Fibroblast of skin of back (primary cell): ENCODE data around the gene ZDHHC7.
"Not testable (repeated sequence)": the region's sequence is repeated elsewhere in the genome, so short reads cannot be mapped to it uniquely, and the experiment has no call there.

Source experiments
- DNase-seq: peaks from one replicate; pipeline ENCODE4 v3.0.0-alpha.2; 2013

Gene ZDHHC7

DNA sequence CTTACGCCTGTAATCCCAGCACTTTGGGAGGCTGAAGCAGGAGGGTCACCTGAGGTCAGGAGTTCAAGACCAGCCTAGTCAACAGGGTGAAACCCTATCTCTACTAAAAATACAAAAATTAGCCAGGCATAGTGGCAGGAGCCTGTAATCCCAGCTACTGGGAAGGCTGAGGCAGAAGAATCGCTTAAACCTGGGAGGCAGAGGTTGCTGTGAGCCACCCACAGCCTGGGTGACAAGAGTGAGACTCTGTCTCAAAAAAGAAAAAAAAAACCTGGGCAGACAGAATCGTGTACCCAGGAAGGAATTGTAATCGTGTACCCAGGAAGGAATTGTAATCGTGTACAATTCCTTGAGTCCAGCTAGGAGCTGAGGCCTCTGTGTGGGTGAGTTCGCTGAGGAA is 72.7 kb downstream of the ZDHHC7 start:
- not testable (repeated sequence) for DNase-seq

DNA sequence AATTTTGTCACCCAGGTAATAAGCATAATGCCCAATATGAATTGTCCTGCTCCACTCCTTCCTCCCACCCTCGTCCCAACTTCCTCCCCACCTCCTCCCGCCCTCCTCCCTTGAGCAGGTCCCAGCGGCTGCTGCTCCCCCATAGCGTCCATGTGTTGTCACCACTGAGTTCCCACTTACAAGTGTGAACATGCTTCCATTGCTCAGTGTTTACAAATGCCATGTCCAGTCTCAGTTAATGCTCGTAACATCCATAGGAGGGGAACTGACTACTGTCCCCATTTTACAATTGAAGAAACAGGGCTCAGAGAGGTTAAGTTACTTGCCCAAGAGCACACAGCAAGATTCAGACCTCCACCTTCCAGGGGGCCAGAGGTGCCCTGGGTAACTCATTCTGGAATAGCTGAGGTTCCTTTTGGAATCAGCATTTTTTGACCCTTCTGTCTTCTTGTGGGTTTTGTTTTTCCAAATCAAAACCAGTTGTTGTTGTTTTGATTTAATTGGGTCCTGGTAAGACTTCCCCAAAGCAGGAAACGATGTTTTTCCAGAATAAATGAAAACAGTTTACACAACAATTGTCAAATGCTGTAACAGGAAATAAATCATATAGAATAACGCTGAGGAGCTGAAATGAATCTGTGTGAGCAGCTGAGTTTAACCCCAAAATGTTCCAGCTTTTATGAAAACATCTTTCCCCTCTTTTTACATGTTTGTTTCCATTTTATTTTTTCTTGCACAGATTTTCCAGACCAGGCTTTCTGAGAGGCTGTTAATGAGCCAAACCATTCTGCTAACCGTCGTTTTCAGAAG is 73.9 kb downstream of the ZDHHC7 start:
- DNase-seq = no peak

DNA sequence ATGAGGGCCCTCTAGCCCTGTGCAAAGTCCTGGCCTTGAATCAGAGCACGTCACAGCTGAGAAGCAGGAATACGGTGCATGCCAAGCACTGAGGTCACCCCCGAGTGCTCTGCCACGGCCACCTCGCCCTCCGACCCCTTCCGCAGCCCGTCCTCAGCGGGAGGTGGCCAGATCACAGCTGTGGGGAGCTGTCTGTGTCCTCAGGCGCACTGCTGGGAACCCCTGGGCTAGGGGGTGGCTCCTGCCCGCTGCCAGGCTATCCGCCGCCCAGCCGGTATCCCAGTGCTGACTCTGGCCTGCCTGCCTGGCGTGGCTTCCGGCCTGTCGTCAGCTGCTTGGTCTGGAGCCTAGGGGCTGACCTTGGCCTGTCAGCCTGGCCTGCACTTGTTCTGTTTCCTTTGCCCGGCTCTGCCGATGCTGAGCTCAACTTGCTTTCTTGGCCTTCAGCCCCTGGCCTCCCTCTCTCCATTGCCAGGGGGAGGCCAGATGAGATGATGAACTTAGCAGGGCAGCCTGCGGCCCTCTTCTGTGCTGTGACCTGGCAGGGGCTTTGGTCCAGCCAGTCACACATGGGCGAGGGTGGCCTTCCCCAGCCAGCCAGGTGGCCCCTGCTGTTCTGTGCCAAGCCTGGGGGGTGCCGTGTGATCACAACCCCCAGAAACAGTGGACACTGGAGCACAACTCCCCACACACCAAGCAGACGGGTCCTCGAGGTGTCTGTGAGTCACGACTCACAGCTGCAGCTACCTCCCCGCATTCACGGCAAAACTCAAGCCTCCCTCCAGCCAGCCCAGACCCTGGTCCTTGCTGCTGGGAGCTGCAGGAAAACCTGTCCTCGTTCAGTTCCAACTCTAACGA is 77.3 kb downstream of the ZDHHC7 start:
- no peak for DNase-seq

- no peak for DNase-seq
Measured at GRCh38 chr16:84932681-84933080, 78.7 kb downstream of the ZDHHC7 start.

GRCh38 chr16:84931506-84931905 is 79.8 kb downstream of the ZDHHC7 start:
- no peak for DNase-seq

DNA sequence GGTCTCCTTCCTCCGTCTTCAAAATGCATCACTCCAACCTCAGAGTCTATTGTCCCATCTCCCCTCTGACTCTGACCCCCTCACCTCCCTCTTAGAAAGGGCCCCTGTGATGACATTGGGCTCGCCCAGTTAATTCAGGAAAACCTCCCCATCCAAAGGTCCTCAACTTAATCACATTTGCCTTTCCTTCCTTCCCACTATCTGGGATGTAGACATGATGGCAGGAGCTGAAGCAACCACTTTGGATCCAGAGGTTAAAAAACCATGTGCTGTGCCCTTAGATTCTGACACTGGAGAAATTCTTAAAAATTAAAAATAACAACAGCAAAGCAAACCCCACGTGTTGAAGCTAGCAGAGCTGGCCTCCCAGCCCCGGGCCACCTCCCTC is 80.2 kb downstream of the ZDHHC7 start:
- no peak for DNase-seq

GRCh38 chr16:84930298-84931106 is 80.8 kb downstream of the ZDHHC7 start:
- DNase-seq = no peak

GRCh38 chr16:84929421-84930297 is 81.7 kb downstream of the ZDHHC7 start:
- DNase-seq = no peak

GRCh38 chr16:84928679-84929420 is 82.5 kb downstream of the ZDHHC7 start:
- no peak for DNase-seq

DNA sequence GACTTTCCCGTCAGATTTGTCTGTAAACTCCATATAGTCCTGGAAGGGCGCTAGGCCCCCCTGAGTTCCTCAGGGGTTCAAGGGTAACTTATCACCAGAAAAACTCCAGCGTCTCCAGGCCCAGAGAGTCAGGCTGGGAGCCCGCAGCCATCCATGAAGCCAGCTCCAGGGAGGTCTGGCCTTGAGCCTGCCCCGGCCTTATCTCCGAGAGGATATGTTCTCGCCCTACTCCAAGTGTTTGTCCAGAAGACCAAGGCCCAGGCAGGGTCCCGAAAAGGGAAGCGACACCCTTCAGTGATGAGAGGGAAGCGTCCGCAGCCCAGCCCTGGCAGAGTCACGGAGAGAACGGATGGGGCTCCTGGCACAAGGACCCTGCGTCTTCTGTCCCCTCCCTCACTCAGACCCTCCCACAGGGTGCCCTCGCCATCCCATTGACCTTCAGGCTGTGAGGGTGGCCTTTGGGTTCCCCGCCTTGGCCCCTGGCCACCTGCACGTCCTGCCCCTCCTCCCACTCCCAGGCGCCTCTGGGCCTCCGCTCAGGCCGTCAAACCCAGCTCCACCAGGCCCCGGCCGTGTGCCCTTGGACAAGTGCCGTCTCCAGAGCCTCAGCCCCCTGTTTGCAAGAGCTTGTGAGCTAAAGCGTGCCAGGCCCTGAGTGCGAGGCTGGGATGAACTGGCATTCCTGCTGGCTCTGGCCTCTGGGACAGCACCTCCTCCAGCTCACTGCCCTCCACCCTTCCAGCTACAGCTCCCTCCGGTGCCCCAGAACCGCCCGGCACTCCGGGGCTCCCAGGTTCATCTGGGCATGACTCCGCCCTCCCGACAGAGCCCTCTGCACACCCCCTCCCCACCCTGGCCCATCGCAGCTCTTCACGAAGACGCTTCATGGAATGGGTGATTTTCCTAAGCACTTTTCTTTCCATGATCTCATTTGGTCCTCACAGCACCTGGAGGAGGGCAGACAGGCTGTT is 83.4 kb downstream of the ZDHHC7 start:
- no peak for DNase-seq

DNA sequence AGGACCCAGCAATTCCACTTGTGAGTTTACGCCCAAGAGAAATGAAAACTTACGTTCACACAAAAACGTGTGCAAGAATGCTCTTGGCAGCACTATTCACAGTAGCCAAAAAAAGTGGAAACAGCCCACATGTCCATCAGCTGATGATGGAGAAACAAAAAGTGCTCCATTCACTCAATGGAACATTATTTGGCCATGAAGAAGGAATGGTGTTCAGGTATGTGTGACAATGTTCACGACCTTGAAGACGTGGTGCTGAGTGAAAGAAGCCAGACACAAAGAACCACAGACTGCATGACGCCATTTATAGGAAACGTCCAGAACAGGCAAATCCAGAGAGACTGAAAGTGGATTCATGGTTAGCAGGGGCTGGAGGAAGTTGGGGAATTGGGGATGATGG is 84.9 kb downstream of the ZDHHC7 start:
- DNase-seq = no peak

DNA sequence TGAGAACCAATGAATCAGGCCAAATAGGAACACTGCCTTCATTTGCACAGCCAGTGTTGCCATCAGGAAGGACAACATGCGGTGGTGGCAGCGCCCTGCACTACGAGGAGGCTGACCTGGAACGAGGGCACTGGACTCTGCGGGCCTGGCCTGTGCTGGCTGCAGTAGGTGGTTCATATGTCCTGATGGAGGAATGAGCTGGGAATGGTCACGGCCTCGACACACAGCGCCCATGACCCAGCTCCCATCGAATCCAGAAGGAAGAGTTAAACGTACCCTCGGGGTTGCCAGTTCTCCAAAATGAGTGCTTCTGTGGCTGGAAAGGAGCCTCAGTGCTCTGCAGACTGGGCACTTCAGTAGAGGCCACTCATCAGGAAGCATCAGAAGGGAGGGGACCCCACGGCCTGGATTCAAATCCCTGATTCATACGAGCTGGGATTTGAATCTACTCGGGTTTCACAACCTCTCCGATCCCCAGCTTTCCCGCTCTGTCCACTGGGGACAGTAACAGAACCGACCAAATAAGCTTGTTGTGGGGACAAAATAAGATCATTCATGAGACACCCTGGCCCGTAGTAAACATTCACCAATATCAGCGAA is 85.5 kb downstream of the ZDHHC7 start:
- DNase-seq = no peak

DNA sequence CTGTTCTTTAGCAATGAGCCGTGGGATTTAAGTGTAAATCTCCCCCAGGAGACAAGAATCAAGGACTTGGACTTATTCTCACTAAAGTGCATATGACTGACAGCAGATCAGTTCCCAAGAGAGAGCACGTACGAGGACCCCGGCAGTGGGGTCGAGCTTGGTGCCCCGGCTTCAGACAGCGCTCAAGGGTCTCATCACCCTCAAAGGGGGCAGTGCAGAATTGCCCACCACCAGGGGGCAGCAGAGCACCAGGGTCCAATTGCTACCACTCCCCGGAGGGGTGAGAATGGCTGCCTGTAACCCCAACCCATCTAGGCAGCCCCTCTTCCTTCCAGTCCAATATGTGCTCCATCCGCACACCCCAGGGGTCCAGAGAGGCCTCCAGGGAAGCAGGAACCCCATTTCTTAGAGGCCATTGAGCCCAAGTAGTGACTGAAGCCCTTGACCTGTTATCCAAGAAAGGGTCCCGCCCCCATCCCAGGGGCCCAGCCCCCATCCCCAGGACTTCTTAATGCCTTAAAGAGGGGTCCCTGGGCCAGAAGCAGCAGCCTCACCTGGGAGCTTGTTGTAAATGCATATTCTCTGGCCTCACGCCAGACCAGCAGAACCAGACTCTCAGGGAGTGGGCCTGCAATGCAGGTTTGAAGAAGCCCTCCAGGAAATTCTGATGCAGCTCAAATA is 86.1 kb downstream of the ZDHHC7 start:
- DNase-seq = no peak

DNA sequence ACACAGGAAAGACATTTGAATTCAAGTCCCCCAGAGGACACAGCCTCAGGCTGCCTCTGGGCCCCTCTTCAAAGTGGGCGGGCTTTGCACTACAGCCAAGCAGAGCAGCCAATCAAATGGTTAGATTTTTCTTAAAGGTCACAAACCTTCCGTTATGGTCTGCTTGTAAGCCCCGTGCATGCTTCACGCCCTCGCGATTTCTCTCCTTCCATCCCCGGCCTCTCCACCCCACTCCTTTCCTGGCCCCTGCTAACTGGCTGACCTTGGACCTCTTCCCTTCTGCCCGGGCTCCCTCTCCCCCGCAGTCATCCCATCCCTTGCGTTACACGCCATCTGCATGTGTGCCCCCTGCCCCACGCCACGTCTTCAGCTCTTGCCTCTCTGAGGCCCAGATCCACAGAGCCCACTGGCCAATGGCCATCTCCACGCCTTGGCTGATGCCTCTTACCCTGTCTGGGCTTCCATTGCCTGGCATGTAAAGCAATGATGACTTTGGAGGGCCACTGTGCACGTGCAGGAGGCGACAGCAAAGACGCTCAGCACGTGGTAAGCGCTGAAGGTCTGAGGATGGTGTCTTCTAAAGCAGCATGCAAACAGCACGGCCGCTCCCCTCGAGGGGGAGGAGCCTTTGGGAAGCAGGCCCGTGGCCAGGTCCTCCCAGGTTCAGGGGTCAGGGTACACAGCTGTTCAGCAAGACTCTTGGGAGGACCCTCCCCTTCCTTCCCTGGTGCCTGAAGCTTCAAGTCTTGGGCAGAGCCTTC is 86.8 kb downstream of the ZDHHC7 start:
- no peak for DNase-seq
